Trophoblast cell (in vitro differentiated cells and primary cell): ENCODE data around the gene GALNT14.

ENCODE experiments used
- DNase-seq, 2 donors: peaks; one replicate each; pipeline ENCODE4 v3.0.0-alpha.2; 2016
- H2AFZ ChIP-seq: 2 replicates; pipeline ENCODE4 v1.6.1; 2013; ENCODE audit warnings: low read length, moderate library complexity, mild to moderate bottlenecking; ENCODE audit not compliant: insufficient read depth, poor library complexity
- H2AK5ac ChIP-seq: 2 replicates; pipeline ENCODE4 v1.6.1; 2013; ENCODE audit warnings: mild to moderate bottlenecking, low read length
- H2BK120ac ChIP-seq: 2 replicates; pipeline ENCODE4 v1.6.1; 2013; ENCODE audit warnings: low read length, mild to moderate bottlenecking, moderate library complexity; ENCODE audit not compliant: insufficient read depth, poor library complexity
- H2BK12ac ChIP-seq: 2 replicates; pipeline ENCODE4 v1.6.1; 2013; ENCODE audit warnings: mild to moderate bottlenecking, low read length, moderate library complexity
- H2BK5ac ChIP-seq: 2 replicates; pipeline ENCODE4 v1.6.1; 2013; ENCODE audit warnings: low read length, low read depth, moderate library complexity, mild to moderate bottlenecking; ENCODE audit not compliant: poor library complexity
- H3K14ac ChIP-seq: 2 replicates; pipeline ENCODE4 v1.6.1; 2013; ENCODE audit warnings: mild to moderate bottlenecking, low read length
- H3K18ac ChIP-seq: 2 replicates; pipeline ENCODE4 v1.6.1; 2013; ENCODE audit warnings: mild to moderate bottlenecking, low read length
- H3K23ac ChIP-seq: 2 replicates; pipeline ENCODE4 v1.6.1; 2013; ENCODE audit warnings: low read length
- H3K27ac ChIP-seq: 2 replicates; pipeline ENCODE4 v1.5.1; 2013; ENCODE audit warnings: low read depth, mild to moderate bottlenecking, inconsistent platforms, low read length, moderate library complexity
- H3K27me3 ChIP-seq: 2 replicates; pipeline ENCODE4 v1.6.1; 2013; ENCODE audit warnings: inconsistent platforms, mild to moderate bottlenecking, low read length, moderate library complexity; ENCODE audit not compliant: insufficient read depth
- H3K36me3 ChIP-seq, 2 experiments: 1 replicate in 1 of 2; 2 replicates in 1 of 2; pipeline ENCODE4 v1.6.1; 2013; ENCODE audit warnings: low read length in 2 of 2, mild to moderate bottlenecking in 2 of 2, moderate library complexity in 1 of 2; ENCODE audit not compliant: insufficient read depth in 2 of 2, control insufficient read depth in 1 of 2
- H3K4ac ChIP-seq: 2 replicates; pipeline ENCODE4 v1.6.1; 2013; ENCODE audit warnings: low read depth, mild to moderate bottlenecking, low read length, moderate library complexity
- H3K4me1 ChIP-seq, 2 experiments: 1 replicate in 1 of 2; 2 replicates in 1 of 2; pipeline ENCODE4 v1.6.1; 2013; ENCODE audit warnings: low read length in 2 of 2, mild to moderate bottlenecking in 2 of 2, moderate library complexity in 1 of 2; ENCODE audit not compliant: insufficient read depth in 2 of 2, control insufficient read depth in 1 of 2
- H3K4me2 ChIP-seq: 2 replicates; pipeline ENCODE4 v1.6.1; 2013; ENCODE audit warnings: inconsistent platforms, mild to moderate bottlenecking, low read length, moderate library complexity
- H3K4me3 ChIP-seq: 2 replicates; pipeline ENCODE4 v1.5.1; 2013; ENCODE audit warnings: mild to moderate bottlenecking, low read depth, low read length, inconsistent platforms
- H3K79me1 ChIP-seq: one replicate; pipeline ENCODE4 v1.6.1; 2013; ENCODE audit warnings: low read length
- H3K79me2 ChIP-seq: 2 replicates; pipeline ENCODE4 v1.6.1; 2013; ENCODE audit warnings: low read length, mild to moderate bottlenecking; ENCODE audit not compliant: control insufficient read depth, insufficient read depth, poor library complexity
- H3K9ac ChIP-seq: 2 replicates; pipeline ENCODE4 v1.6.1; 2013; ENCODE audit warnings: mild to moderate bottlenecking, low read length
- H3K9me3 ChIP-seq: 2 replicates; pipeline ENCODE4 v1.6.1; 2013; ENCODE audit warnings: low read depth, mild to moderate bottlenecking, control low read depth, inconsistent platforms, low read length; ENCODE audit not compliant: insufficient read depth
- H4K12ac ChIP-seq: 2 replicates; pipeline ENCODE4 v1.6.1; 2013; ENCODE audit warnings: low read depth, mild to moderate bottlenecking, low read length, moderate library complexity
- H4K8ac ChIP-seq: 2 replicates; pipeline ENCODE4 v1.6.1; 2013; ENCODE audit warnings: low read depth, mild to moderate bottlenecking, low read length, moderate library complexity
- H4K91ac ChIP-seq: one replicate; pipeline ENCODE4 v1.6.1; 2013; ENCODE audit warnings: low read depth, mild to moderate bottlenecking, low read length, moderate library complexity
- WGBS: extraction: QIAGEN DNeasy Blood & Tissue Kit; methylation state at CpG from one replicate; pipeline ENCODE4 v1.1.7; 2013; ENCODE audit warnings: missing lambda C conversion rate; ENCODE audit not compliant: insufficient read length, insufficient coverage; ENCODE audit errors: extremely low coverage; 5-methylcytosine and 5-hydroxymethylcytosine counted together

GALNT14 gene

DNA sequence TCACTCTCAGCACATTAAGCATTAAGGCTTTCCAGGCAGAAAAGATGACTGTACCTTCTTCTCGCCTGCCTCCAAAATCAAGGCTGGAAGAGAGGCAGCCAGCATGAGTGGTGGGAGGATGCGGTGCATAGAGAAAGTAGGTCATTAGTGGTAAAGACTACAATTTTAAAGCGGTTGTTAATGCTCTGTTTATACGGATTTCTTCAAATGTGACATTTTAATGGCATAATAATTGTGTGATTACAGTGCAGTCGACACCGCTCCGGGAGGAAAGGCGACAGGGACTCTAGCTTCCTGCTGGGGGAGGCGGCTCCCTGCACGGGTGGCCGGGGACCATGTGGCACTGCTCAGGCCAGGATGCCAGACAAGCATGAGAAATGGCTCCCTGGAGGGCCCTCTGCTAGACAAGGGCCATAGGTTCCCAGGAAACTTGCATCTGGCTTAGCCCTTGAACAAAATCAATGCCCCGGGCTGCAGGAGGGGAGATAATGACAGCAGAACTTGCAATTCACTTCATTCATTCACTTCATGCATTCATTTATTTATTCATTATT is 129.6 kb downstream of the GALNT14 start:
- Histone ChIP-seq H2AFZ (no peak overlapping the region), H4K91ac (no peak overlapping the region), H3K23ac (no peak overlapping the region)

DNA sequence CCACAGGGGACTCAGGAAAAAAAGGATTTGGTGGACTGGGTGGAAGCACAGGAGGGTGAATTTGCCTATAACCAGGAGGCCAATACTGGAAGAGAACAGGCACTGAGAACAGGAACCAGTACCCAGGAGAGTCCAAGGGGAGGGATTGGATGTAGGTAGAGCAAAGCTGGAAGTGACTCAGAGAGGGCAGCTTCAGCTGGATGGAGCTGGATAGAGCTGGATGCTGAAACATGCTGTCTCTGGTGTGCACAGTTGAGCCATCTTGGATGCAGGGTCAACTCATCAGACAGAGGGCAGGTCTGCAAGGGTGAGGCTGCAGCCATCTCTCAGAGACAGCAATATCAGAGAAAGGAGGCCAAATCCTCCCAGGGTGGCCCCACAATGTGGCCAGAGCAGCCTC is 134.0 kb downstream of the GALNT14 start:
- no peak overlapping the region for H4K91ac ChIP-seq
- no peaks in the 10 kb centered on the region for H3K27me3 ChIP-seq

More for the DNA sequence above, 129.6 kb downstream of the GALNT14 start:
- DNase-seq, result no peak
- Histone ChIP-seq H3K9ac (no peak overlapping the region), H3K79me2 (no peaks in the 10 kb centered on the region), H2BK5ac (no peak overlapping the region), H3K4me2 (no peak overlapping the region), H2BK120ac (no peak overlapping the region), H3K4me1 (peaks cover 3 to 5% of the 10 kb centered on the region in 2 experiments), H3K9me3 (no peaks in the 10 kb centered on the region), H3K18ac (no peak overlapping the region), H4K12ac (no peak overlapping the region), H3K14ac (no peak overlapping the region), H3K4ac (no peak overlapping the region), H3K27ac (no peak overlapping the region), H4K8ac (no peak overlapping the region), H2AK5ac (no peak overlapping the region), H2BK12ac (no peak overlapping the region), H3K36me3 (no peaks in the 10 kb centered on the region), H3K4me3 (no peak overlapping the region), H3K79me1 (no peaks in the 10 kb centered on the region), H3K27me3 (no peaks in the 10 kb centered on the region)
- no CpG with 5 or more reads among the region's 12 CpGs for WGBS

DNA sequence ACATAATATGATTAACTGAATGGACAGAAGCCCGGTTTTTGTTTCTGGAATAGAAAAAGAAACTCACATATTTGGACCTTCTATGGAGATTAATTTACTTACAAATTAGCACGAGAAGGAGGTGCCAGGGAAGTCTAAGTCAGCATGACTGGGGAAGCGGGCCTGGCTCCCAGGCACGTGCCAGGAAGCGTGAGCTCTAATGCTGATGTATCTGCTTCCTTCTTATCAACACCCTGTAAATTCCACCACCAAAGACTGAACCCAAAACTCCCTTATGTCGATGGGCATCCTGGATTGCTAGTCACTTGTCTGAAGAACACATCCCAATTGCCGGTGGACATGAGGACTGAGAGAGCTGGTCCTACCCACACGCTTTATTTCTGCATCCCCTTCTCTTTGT is 134.5 kb downstream of the GALNT14 start:
- H3K27me3 ChIP-seq, result no peaks in the 10 kb centered on the region
- H3K4ac ChIP-seq, result no peak overlapping the region
- H3K14ac ChIP-seq, result no peak overlapping the region
- no peak overlapping the region for H3K4me3 ChIP-seq
- H3K4me2 ChIP-seq, result no peak overlapping the region
- no peak overlapping the region for H2BK12ac ChIP-seq
- no peak overlapping the region for H2BK5ac ChIP-seq
- H3K79me1 ChIP-seq, result no peaks in the 10 kb centered on the region
- H4K91ac ChIP-seq, result no peak overlapping the region
- H2AK5ac ChIP-seq, result no peak overlapping the region
- H3K18ac ChIP-seq, result no peak overlapping the region
- WGBS, result no CpG with 5 or more reads among the region's 8 CpGs
- DNase-seq, result no peak
- no peak overlapping the region for H3K23ac ChIP-seq
- no peaks in the 10 kb centered on the region for H3K4me1 ChIP-seq
- no peak overlapping the region for H3K27ac ChIP-seq
- no peaks in the 10 kb centered on the region for H3K36me3 ChIP-seq
- H4K8ac ChIP-seq, result no peak overlapping the region
- no peak overlapping the region for H2AFZ ChIP-seq
- no peak overlapping the region for H2BK120ac ChIP-seq
- no peaks in the 10 kb centered on the region for H3K9me3 ChIP-seq
- no peak overlapping the region for H4K12ac ChIP-seq
- no peaks in the 10 kb centered on the region for H3K79me2 ChIP-seq
- H3K9ac ChIP-seq, result no peak overlapping the region

More for the DNA sequence above, 134.0 kb downstream of the GALNT14 start:
- no peak overlapping the region for H3K27ac ChIP-seq
- H3K18ac ChIP-seq, result no peak overlapping the region
- no peaks in the 10 kb centered on the region for H3K79me1 ChIP-seq
- H2BK5ac ChIP-seq, result no peak overlapping the region
- H3K9me3 ChIP-seq, result no peaks in the 10 kb centered on the region
- no peak overlapping the region for H2AFZ ChIP-seq
- no peaks in the 10 kb centered on the region for H3K79me2 ChIP-seq
- no peak overlapping the region for H3K9ac ChIP-seq
- no peak overlapping the region for H2BK120ac ChIP-seq
- no peak overlapping the region for H2BK12ac ChIP-seq
- no peak overlapping the region for H3K4ac ChIP-seq
- DNase-seq, result no peak
- no peak overlapping the region for H4K8ac ChIP-seq
- no peak overlapping the region for H3K14ac ChIP-seq
- no peaks in the 10 kb centered on the region for H3K36me3 ChIP-seq
- no peak overlapping the region for H3K4me3 ChIP-seq
- H3K4me1 ChIP-seq, result no peaks in the 10 kb centered on the region
- no peak overlapping the region for H3K4me2 ChIP-seq
- H4K12ac ChIP-seq, result no peak overlapping the region
- H3K23ac ChIP-seq, result no peak overlapping the region
- H2AK5ac ChIP-seq, result no peak overlapping the region

DNA sequence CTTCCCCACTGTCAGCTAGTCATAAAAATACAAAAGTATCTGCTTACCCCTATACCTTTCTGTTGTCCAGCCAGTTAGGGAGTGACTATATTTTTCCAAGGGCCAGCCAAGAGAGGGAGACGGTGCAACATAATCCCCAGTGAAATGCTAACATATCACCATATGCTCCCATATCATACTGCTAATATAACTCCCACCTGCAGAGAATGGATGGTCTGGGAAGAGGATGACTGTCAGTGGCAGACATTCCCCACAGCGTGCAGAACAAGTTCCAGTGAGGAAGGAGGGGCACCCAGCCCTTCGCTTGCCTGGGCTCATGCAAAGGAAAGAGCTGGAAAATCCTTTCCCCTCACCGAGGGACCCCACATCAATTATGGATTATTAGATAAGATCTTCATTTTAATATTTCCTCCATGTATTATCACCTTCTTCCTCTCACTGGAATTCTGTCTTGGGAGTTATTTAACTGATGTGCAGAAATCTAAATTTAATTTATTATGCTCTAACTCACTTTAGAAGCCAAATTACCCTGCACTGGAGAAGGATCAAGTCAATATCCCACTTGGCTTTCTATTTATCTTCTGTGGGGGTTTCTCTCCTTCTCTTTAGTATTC is 135.6 kb downstream of the GALNT14 start:
- no peak overlapping the region for H3K14ac ChIP-seq
- no peak overlapping the region for H3K23ac ChIP-seq
- H4K8ac ChIP-seq, result no peak overlapping the region
- no peak overlapping the region for H3K4me2 ChIP-seq
- no peak overlapping the region for H4K91ac ChIP-seq
- no peak overlapping the region for H2BK120ac ChIP-seq
- H3K36me3 ChIP-seq, result no peaks in the 10 kb centered on the region
- no peaks in the 10 kb centered on the region for H3K79me2 ChIP-seq
- no peak overlapping the region for H3K9ac ChIP-seq
- no peak for DNase-seq
- H3K79me1 ChIP-seq, result no peaks in the 10 kb centered on the region
- no peaks in the 10 kb centered on the region for H3K4me1 ChIP-seq
- H3K9me3 ChIP-seq, result no peaks in the 10 kb centered on the region
- H3K18ac ChIP-seq, result no peak overlapping the region
- no peak overlapping the region for H2AK5ac ChIP-seq
- no peaks in the 10 kb centered on the region for H3K27me3 ChIP-seq
- no peak overlapping the region for H4K12ac ChIP-seq
- H2BK12ac ChIP-seq, result no peak overlapping the region
- no peak overlapping the region for H3K4me3 ChIP-seq
- no peak overlapping the region for H2AFZ ChIP-seq
- H2BK5ac ChIP-seq, result no peak overlapping the region
- no CpG with 5 or more reads among the region's 4 CpGs for WGBS
- no peak overlapping the region for H3K27ac ChIP-seq
- no peak overlapping the region for H3K4ac ChIP-seq
